B cell (primary cell): Measurements from ENCODE around the gene PLCD1. TPM values are rescaled to one million over a fixed set of nuclear protein-coding genes. Genes with fewer than 3 reads are reported as not detected.
A peak's percentile ranks its signal among the peaks of the same experiment; 100 is the strongest.

Experiments used
- ATAC-seq: fragments of 200-7000 bp; cut with Tn5 transposase; one replicate; pipeline ENCODE4 v1.10.0; 2021; ENCODE audit warnings: low read depth, mild to moderate bottlenecking, moderate number of reproducible peaks, moderate library complexity
- CTCF ChIA-PET: fragments of 350-600 bp; sonication (Branson Sonifier 250); formaldehyde crosslinking; loops from one replicate; lab custom pipeline; 2021; ENCODE audit warnings: antibody characterized with exemption, inconsistent platforms; lab: Charles Lee
- POLR2A ChIA-PET: fragments of 350-600 bp; sonication (Branson Sonifier 250); formaldehyde crosslinking; loops from one replicate; lab custom pipeline; 2021; ENCODE audit warnings: antibody characterized with exemption; lab: Charles Lee
- DNase-seq: peaks from one replicate; pipeline ENCODE4 v3.0.0; 2013
- H2AFZ ChIP-seq: 2 replicates; pipeline ENCODE4 v1.6.1; 2012; ENCODE audit warnings: mild to moderate bottlenecking, low read depth, low read length; ENCODE audit not compliant: insufficient read depth, poor library complexity, severe bottlenecking
- H3K27ac ChIP-seq, 2 donors: 1 replicate in 1 of 2; 2 replicates in 1 of 2; pipeline ENCODE4 v1.5.1; 2012 to 2013; ENCODE audit warnings: low read length in 2 of 2, mild to moderate bottlenecking in 2 of 2, moderate library complexity in 1 of 2
- H3K27me3 ChIP-seq, 4 experiments: fragments of 200-600 bp in 1 of 4; sonication (generic) in 1 of 4; replicated peaks in 1 of 4; 1 replicate in 2 of 4; 2 replicates in 2 of 4; pipeline versions ENCODE4 v1.6.1 to v1.7.0; 2013 to 2016; ENCODE audit warnings: low read length in 3 of 4, mild to moderate bottlenecking in 2 of 4, mixed read lengths in 1 of 4, moderate library complexity in 1 of 4; ENCODE audit not compliant: insufficient read depth in 4 of 4, control insufficient read depth in 3 of 4; ENCODE audit errors: control extremely low read depth in 1 of 4
- H3K36me3 ChIP-seq, 2 experiments: replicated peaks in 1 of 2; 1 replicate in 1 of 2; 2 replicates in 1 of 2; pipeline versions ENCODE4 v1.6.1 to v1.7.1; 2013; ENCODE audit warnings: low read length in 1 of 2; ENCODE audit not compliant: insufficient read depth in 2 of 2, control insufficient read depth in 1 of 2; ENCODE audit errors: control extremely low read depth in 1 of 2, extremely low read depth in 1 of 2
- H3K4me1 ChIP-seq, 2 donors: fragments of 200-600 bp in 1 of 2; sonication (generic) in 1 of 2; 1 replicate in 1 of 2; 2 replicates in 1 of 2; pipeline versions ENCODE4 v1.5.1 to v1.6.1; 2013 to 2017; ENCODE audit warnings: low read length in 2 of 2; ENCODE audit not compliant: control insufficient read depth in 2 of 2, insufficient read depth in 2 of 2
- H3K4me2 ChIP-seq: replicated peaks from 2 replicates; pipeline ENCODE3; 2012; ENCODE audit warnings: mild to moderate bottlenecking, low read depth, low read length; ENCODE audit not compliant: poor library complexity, severe bottlenecking
- H3K4me3 ChIP-seq, 5 experiments: fragments of 200-600 bp in 1 of 5; sonication (generic) in 1 of 5; 1 replicate in 3 of 5; 2 replicates in 2 of 5; pipeline versions ENCODE4 v1.5.1 to v1.7.0; 2011 to 2016; ENCODE audit warnings: low read length in 4 of 5, mild to moderate bottlenecking in 4 of 5, low read depth in 2 of 5, control low read depth in 1 of 5, moderate library complexity in 1 of 5; ENCODE audit not compliant: insufficient read depth in 1 of 5; ENCODE audit errors: control extremely low read depth in 1 of 5, extremely low read depth in 1 of 5
- H3K79me2 ChIP-seq: fragments of 200-600 bp; sonication (generic); one replicate; pipeline ENCODE4 v1.6.0; 2016; ENCODE audit warnings: low read length; ENCODE audit not compliant: control insufficient read depth, insufficient read depth
- H3K9ac ChIP-seq: fragments of 200-600 bp; sonication (generic); 2 replicates; pipeline ENCODE4 v1.6.1; 2017; ENCODE audit warnings: mild to moderate bottlenecking, low read length, moderate library complexity
- H3K9me3 ChIP-seq, 3 donors: one replicate each; pipeline versions ENCODE4 v1.6.1 to v1.7.1; 2013; ENCODE audit warnings: low read length in 2 of 3; ENCODE audit not compliant: control insufficient read depth in 2 of 3, insufficient read depth in 1 of 3; ENCODE audit errors: control extremely low read depth in 1 of 3
- H4K20me1 ChIP-seq: 2 replicates; pipeline ENCODE4 v1.6.0; 2012; ENCODE audit warnings: mild to moderate bottlenecking, low read length; ENCODE audit not compliant: insufficient read depth, control insufficient read depth, poor library complexity, severe bottlenecking
- H3K27ac Mint-ChIP-seq: one replicate; pipeline ENCODE4 v1.8.0; 2021; ENCODE audit warnings: mixed read lengths
- H3K27me3 Mint-ChIP-seq: one replicate; pipeline ENCODE4 v1.8.0; 2021; ENCODE audit warnings: mixed read lengths
- H3K4me1 Mint-ChIP-seq: one replicate; pipeline ENCODE4 v1.8.0; 2021; ENCODE audit warnings: mixed read lengths
- H3K4me3 Mint-ChIP-seq: one replicate; pipeline ENCODE4 v1.8.0; 2021; ENCODE audit warnings: mixed read lengths
- H3K9me3 Mint-ChIP-seq: one replicate; pipeline ENCODE4 v1.8.0; 2022; ENCODE audit warnings: mixed read lengths; ENCODE audit not compliant: insufficient read depth
- CTCF ChIP-seq: fragments of 200-600 bp; IDR thresholded peaks from one replicate; pipeline ENCODE4 v1.8.0; 2022; ENCODE audit warnings: antibody characterized with exemption, mild to moderate bottlenecking
- EZH2 ChIP-seq: IDR thresholded peaks from 2 replicates; pipeline ENCODE4 v1.6.1; 2012; ENCODE audit warnings: borderline replicate concordance, low read depth, mild to moderate bottlenecking, moderate library complexity, low read length; ENCODE audit not compliant: insufficient read depth, poor library complexity, severe bottlenecking
- WGBS: methylation state at CpG from one replicate; pipeline ENCODE4 v1.1.5; 2013; ENCODE audit warnings: missing lambda C conversion rate; ENCODE audit not compliant: insufficient coverage; 5-methylcytosine and 5-hydroxymethylcytosine counted together
- intact Hi-C: fragments of 100-400 bp; cut with micrococcal nuclease; formaldehyde crosslinking; loops from one replicate; pipeline ENCODE4 v1.10.0; 2022
- polyA plus RNA-seq: library from polyadenylated mRNA; depleted of rRNA; stranded (reverse); fragments of >200 nt; gene quantifications from 2 replicates; pipeline ENCODE4 v1.2.3, GENCODE V29; 2012
- total RNA-seq, 2 donors: library from RNA; stranded (reverse); fragments of 120-200 nt in 1 of 2; gene quantifications; 1 replicate in 1 of 2; 2 replicates in 1 of 2; pipeline versions ENCODE4 v1.2.3 to v1.2.4, GENCODE V29; 2013 to 2022

Gene PLCD1
- total and polyA plus RNA-seq, 2 donors (not counting 1 experiment from before 2014, with no cell fraction given) = 5.8 to 10.1 TPM

- Mint-ChIP-seq H3K27ac (peak overlapping the region; percentile 32), H3K27me3 (no peaks in the 10 kb centered on the region), H3K4me3 (peak overlapping the region; percentile 99), H3K4me1 (peaks cover 34% of the 10 kb centered on the region), H3K9me3 (no peaks in the 10 kb centered on the region)
- intact Hi-C loops = loop anchor here (2.0 kb wide), 1 partner anchor 504 kb away; the partner anchor contains the start of gene EXOG
- peak; percentile 6 for DNase-seq
- Histone ChIP-seq H3K4me1 (peaks cover 20 to 27% of the 10 kb centered on the region in 2 donors), H3K27ac (no peak overlapping the region), H3K9me3 (peaks cover 0 to 5% (median 0%) of the 10 kb centered on the region in 3 donors), H3K4me2 (no peak overlapping the region), H3K36me3 (peaks cover 0 to 7% of the 10 kb centered on the region in 2 experiments), H3K9ac (no peak overlapping the region), H3K27me3 (no peaks in the 10 kb centered on the region), H3K79me2 (peaks cover 12% of the 10 kb centered on the region), H2AFZ (peak overlapping the region; percentile 90), H3K4me3 (no peak overlapping the region), H4K20me1 (no peaks in the 10 kb centered on the region)
- 93% methylated on average over 6 of the region's 9 CpGs for WGBS
- CTCF ChIA-PET = interaction anchor here (0.9 kb wide), 1 partner anchor 9 kb away, joined by 4 read pairs; no protein-coding TSS in a partner anchor
- no peak for ATAC-seq
- TF ChIP-seq EZH2 (no peak), CTCF (no peak)
- POLR2A ChIA-PET = no interaction called here
Observed at GRCh38 chr3:37992271-37993066, 37.0 kb downstream of the PLCD1 start.

GRCh38 chr3:37991823-37992222, 37.6 kb downstream of the PLCD1 start:
- H3K27ac ChIP-seq = no peak overlapping the region
- ChIA-PET POLR2A (no interaction called here), CTCF (no interaction called here)
- DNase-seq (peak; percentile 5), ATAC-seq (no peak)
- H4K20me1 ChIP-seq = no peaks in the 10 kb centered on the region
- H3K9me3 ChIP-seq = peaks cover 0 to under 1% (median 0%) of the 10 kb centered on the region in 3 donors
- H2AFZ ChIP-seq = peak overlapping the region; percentile 21
- peaks cover 17 to 23% of the 10 kb centered on the region in 2 donors for H3K4me1 ChIP-seq
- H3K79me2 ChIP-seq = peaks cover 6% of the 10 kb centered on the region
- no peak overlapping the region for H3K4me3 ChIP-seq
- Mint-ChIP-seq H3K9me3 (no peaks in the 10 kb centered on the region), H3K27me3 (no peaks in the 10 kb centered on the region), H3K4me3 (peak overlapping the region; percentile 32), H3K4me1 (peaks cover 32% of the 10 kb centered on the region), H3K27ac (peak overlapping the region; percentile 26)
- no peak for TF ChIP-seq EZH2
- intact Hi-C loops = loop anchor here (2.0 kb wide), 1 partner anchor 505 kb away; the partner anchor contains the start of gene EXOG
- H3K9ac ChIP-seq = no peak overlapping the region
- WGBS = 100% methylated on average over 7 of the region's 7 CpGs
- H3K27me3 ChIP-seq = no peaks in the 10 kb centered on the region
- no peak overlapping the region for H3K4me2 ChIP-seq
- H3K36me3 ChIP-seq = peaks cover 0 to 6% of the 10 kb centered on the region in 2 experiments
